ENCODE data around the gene SCN3A. TPM values are rescaled to one million over a fixed set of nuclear protein-coding genes. Genes with fewer than 3 reads are reported as not detected.

The SCN3A gene
- total RNA-seq, 4 donors from 2014 or later: 0.62 to 5.7 (median 1.4) TPM

DNA sequence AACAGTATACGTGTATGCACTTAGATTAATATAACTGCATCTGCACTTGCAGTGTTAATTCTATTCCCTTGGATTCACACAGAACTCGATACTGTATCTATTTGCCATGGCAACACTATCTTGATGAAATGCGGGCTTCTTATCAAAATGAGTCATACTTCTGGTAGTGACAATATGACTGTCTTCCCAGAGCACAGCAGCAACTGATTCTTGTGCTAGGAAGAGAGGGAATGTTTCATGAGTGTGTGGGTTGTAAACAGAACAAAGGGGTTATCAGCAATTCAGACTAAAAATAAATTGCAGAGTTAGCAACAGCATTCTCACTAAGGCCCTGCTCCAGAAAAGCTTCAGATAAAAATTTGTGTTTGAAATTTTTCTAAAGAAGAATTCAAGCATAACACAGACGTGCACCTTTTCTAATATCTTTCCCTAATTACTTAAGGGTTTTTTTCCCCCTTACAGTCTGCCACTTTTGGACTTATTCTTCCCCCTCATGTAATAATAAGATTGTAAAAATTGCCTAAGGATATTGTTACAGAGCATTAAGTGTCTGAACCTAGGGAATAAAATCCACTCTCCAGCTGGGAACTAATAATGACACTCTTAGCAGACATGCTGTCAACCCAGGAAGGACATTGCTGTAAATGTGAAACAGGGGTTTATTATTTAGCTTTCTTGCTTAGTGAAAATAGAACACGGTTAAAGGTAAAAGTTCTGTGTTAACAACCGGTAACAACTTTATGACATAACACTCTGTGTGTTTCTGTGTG lies 148.6 kb downstream of the SCN3A start:
- ATAC-seq: no peak
- Histone ChIP-seq H3K36me3 (no peaks in the 10 kb centered on the region), H3K9me3 (no peaks in the 10 kb centered on the region), H3K4me3 (no peak overlapping the region), H3K27me3 (no peaks in the 10 kb centered on the region), H3K27ac (no peak overlapping the region), H3K4me1 (no peaks in the 10 kb centered on the region)
- TF ChIP-seq POLR2AphosphoS5 (IDR thresholded peaks at IDR 0.05) (no peak), EP300 (IDR thresholded peaks at IDR 0.05) (no peak), POLR2A (IDR thresholded peaks at IDR 0.05) (no peak)
- TF ChIP-seq, protein P1, sequence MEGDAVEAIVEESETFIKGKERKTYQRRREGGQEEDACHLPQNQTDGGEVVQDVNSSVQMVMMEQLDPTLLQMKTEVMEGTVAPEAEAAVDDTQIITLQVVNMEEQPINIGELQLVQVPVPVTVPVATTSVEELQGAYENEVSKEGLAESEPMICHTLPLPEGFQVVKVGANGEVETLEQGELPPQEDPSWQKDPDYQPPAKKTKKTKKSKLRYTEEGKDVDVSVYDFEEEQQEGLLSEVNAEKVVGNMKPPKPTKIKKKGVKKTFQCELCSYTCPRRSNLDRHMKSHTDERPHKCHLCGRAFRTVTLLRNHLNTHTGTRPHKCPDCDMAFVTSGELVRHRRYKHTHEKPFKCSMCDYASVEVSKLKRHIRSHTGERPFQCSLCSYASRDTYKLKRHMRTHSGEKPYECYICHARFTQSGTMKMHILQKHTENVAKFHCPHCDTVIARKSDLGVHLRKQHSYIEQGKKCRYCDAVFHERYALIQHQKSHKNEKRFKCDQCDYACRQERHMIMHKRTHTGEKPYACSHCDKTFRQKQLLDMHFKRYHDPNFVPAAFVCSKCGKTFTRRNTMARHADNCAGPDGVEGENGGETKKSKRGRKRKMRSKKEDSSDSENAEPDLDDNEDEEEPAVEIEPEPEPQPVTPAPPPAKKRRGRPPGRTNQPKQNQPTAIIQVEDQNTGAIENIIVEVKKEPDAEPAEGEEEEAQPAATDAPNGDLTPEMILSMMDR (IDR thresholded peaks at IDR 0.05): no peak
- WGBS, 2 donors (ENCODE audit: low coverage in 1 of 2): 32 to 45% methylated on average over 5 to 6 of the region's 6 CpGs

DNA sequence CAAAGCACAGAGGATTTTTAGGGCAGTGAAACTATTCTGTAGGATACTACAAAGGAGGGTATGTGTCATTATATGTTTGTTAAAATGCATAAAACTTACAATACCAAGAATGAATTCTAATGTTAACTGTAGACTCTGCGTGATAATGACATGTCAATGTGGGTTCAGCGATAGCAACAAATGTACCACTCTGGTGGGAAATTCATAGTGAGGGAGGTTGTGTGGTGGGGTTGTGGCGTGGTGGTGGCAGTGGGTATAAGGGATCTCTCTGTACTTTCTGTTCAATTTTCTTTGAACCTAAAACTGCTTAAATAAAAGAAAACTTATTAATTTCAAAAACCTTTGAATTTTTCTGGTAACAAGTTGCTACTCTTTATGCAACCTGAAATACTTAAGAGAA lies 149.2 kb downstream of the SCN3A start:
- TF ChIP-seq POLR2AphosphoS5 (IDR thresholded peaks at IDR 0.05) (no peak), POLR2A (IDR thresholded peaks at IDR 0.05) (no peak), EP300 (IDR thresholded peaks at IDR 0.05) (no peak)
- TF ChIP-seq, protein P1 (IDR thresholded peaks at IDR 0.05): no peak
- ATAC-seq: no peak
- Histone ChIP-seq H3K4me3 (no peak overlapping the region), H3K36me3 (no peaks in the 10 kb centered on the region), H3K9me3 (no peaks in the 10 kb centered on the region), H3K27me3 (no peaks in the 10 kb centered on the region), H3K27ac (no peak overlapping the region), H3K4me1 (no peaks in the 10 kb centered on the region)
- 99 to 100% methylated on average over 3 of the region's 3 CpGs for WGBS, 2 donors (ENCODE audit: low coverage in 1 of 2)

DNA sequence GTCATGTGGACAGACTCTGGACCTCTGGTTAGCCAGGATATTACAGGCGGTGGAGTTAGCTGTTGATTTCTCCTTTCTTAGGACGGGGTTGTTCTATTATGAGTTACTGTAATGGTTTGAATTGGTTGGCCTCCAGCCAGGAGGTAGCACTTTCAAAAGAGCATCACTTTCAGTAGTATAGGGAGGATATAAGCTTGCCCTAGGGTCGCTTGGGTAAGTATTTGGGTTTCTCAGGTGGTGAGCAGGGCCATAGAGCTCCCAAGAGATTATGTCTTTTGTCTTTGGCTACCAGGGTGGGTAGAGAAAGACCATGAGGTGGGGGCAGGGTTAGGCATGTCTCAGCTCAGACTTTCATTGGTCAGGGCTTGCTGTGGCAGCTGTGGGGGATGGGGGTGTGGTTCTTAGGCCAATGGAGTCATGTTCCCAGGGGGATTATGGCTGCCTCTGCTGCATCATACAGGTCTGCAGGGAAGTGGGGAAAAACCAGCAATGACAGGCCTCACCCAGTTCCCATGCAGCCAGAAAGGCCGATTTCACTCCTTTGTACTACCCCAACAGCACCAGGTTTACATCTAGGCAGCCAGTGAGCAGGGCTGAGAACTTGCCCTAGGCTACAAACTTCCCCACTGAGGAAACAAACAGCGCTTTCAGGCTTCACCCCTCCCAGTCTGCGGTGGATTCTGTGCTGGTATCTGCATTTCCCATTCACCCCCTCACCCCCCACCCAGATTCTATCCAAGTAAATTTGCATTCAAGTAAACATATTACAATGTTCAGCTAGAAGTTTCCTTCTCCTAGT lies 159.1 kb downstream of the SCN3A start:
- no peaks in the 10 kb centered on the region for H3K4me1 ChIP-seq
- peaks cover 0 to 8% (median 0%) of the 10 kb centered on the region in 3 donors for H3K9me3 ChIP-seq
- 83 to 89% methylated on average over 3 to 6 of the region's 6 CpGs for WGBS, 2 donors (ENCODE audit: low coverage in 1 of 2)
- no peak overlapping the region for H3K27ac ChIP-seq
- no peak for TF ChIP-seq EP300 (IDR thresholded peaks at IDR 0.05)
- no peak for TF ChIP-seq POLR2A (IDR thresholded peaks at IDR 0.05)
- TF ChIP-seq, protein P1 (IDR thresholded peaks at IDR 0.05): no peak
- H3K27me3 ChIP-seq: no peaks in the 10 kb centered on the region
- no peak for ATAC-seq
- H3K4me3 ChIP-seq: no peak overlapping the region
- H3K36me3 ChIP-seq: no peaks in the 10 kb centered on the region

Other genes with a start within 250 kb of the SCN3A start
- 10 to 100 TPM in 1 of 4 donors, 1 to 10 TPM in 2, under 1 TPM in 1; 0.49 to 11.7 (median 2.7) TPM for gene SLC38A11, start 248.5 kb downstream of the SCN3A start, total RNA-seq
- 1 to 10 TPM in 1 of 4 donors, under 1 TPM in 3; 0.12 to 1.3 (median 0.64) TPM for gene SCN2A, start 35.4 kb upstream of the SCN3A start, total RNA-seq